Hematopoietic multipotent progenitor cell (in vitro differentiated cells): ENCODE data around the gene LSAMP. TPM values are rescaled to one million over a fixed set of nuclear protein-coding genes. Genes with fewer than 3 reads are reported as not detected.
"Not testable (repeated sequence)": the region's sequence is repeated elsewhere in the genome, so short reads cannot be mapped to it uniquely, and the experiment has no call there.

Experiments used
- DNase-seq, 3 donors: peaks; one replicate each; pipeline ENCODE4 v3.0.0-alpha.2; 2011 to 2015; ENCODE audit warnings: low read depth in 2 of 3, low spot score in 2 of 3
- total RNA-seq: library from RNA; depleted of rRNA; stranded (reverse); fragments of >200 nt; gene quantifications from one replicate; pipeline ENCODE4 v1.2.3, GENCODE V29; 2012

LSAMP gene
- total RNA-seq, 1 donor, result 0.27 TPM

DNA sequence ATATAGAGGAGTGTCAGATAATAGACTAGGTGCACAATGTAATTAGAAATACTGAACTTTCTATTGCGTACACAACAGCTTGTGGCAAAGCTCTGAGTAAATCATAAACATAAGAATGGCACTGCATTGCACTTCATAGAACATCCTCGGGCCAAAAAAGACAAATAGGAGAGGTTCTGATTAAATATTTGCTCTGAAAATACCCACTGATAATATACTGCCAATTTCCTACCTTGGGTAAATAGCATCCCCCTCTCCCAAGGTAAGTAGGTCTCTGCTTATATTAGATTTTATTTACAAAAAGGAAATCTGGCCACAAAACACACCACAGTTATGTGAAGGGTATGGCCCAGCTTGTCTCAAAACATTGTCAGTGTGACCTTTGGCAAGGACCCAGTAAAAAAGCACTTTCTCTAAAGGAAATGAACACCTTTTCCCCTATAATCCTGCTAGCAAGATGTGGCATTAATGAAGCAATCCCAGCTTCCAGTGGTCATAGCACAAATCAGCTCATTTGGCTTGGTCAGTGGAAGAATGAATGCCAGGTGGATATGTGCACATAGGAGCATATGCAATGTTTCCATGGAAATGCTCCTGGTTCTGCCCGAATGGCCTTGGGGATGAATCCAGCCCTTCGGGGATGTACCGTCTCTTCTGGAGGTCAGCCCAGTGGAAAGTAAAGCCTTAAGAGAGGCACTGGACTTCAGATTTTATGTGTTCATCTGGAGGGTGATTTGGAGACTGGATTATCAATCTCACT lies 315.9 kb downstream of the LSAMP start:
- DNase-seq, result no peak

DNA sequence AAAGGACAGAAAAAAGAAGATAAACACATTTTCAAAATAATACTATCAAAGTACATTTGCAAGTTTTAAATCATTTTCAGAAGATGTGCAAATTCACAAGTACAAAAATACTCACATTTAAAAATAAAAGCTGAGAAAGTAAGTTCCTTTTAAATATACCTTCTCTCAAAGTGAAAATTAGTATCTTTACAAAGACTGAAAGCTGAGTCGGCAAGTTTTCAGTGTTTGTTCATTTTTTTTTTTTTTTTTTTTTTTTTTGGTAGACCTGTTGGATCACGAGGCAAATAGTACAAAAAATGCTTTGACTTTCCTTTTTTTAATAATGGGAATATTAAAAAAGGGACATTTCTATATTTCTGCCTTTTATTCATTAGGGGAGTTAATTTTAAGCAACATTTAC lies 317.8 kb downstream of the LSAMP start:
- no peak for DNase-seq

DNA sequence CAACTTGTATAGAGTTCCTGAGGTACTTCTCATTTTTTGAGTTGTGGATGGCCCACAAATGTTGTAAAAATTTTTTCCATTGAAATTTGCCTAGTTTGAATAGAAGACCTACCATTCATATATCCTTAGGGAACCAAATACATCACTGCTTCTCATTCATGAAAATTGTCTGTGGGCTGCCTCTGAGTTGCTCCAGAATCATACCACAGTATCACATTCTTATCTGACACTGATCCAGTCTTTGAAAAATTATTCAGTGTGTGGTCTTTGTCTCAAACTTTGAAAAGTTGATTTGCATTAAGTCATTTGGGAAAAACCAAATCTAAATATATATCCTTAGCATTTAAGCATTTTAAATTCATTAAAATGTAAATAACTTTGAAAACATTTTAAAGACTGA lies 321.1 kb downstream of the LSAMP start:
- no peak for DNase-seq

DNA sequence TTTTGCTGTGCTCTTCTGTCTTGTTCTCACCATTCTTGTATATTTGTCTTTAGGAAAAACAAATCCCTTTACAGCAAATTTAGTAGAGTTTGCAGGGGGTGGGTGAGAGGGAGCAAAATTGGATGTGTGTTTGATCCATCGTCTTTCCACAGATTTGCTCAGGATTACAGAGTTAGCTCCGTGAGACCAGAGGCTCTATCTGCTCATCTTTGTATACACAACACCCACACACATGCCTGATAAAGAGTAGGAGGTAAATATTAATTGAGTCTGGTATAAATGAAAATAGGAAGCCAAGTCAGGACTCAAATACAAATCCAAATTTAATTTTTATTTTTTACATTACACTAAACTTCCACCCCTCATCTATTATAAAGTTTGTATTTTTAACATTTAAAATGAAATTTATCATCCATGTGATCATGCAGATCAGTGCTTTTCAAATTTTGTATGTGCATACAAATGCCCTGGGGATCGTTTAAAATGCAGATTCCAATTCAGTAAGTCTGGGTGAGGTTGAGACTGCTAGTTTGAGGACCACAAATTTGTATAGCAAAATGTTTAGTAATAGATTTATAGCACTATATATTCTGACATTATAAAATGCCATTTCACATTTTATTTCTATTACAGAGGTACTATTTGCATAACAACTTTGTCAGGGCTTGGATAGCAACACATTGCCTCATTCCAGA lies 326.7 kb downstream of the LSAMP start:
- DNase-seq, result no peak

DNA sequence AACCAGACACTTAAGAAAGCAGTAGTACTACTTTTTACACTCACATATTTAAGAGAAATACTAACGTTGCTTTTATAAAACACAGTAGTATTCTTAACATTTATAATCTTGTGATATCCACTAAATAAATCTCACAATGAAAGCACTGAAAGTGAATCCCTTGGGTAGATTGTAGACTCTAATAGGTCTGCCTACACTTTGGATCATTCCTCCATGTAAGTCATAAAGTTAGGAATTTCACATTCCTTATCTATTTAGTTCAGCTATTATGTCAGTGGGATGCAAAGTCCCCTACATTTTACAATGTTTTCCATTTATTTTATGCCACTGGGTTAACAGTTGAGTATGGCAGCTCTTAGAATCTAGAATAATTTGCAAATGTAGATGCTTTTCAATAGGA lies 330.7 kb downstream of the LSAMP start:
- DNase-seq, result no peak

DNA sequence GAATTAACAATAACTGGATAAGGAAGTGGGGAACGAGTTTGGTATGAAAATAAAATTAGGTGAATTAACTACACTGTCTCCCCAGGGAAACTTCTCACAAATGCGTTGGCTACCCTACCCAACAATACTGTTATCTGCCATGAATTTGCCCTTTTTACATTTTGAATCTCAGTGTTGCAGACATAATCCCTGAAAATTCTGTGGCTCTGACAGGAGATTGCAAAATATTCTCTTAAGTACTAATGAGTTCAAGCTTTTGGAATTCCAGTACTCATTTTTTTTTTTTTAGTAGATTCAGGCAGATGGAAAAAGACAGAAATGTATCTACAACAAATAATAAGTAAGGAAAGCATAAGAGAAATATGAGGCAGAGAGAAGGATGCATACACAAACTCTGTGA lies 332.6 kb downstream of the LSAMP start:
- no peak for DNase-seq

DNA sequence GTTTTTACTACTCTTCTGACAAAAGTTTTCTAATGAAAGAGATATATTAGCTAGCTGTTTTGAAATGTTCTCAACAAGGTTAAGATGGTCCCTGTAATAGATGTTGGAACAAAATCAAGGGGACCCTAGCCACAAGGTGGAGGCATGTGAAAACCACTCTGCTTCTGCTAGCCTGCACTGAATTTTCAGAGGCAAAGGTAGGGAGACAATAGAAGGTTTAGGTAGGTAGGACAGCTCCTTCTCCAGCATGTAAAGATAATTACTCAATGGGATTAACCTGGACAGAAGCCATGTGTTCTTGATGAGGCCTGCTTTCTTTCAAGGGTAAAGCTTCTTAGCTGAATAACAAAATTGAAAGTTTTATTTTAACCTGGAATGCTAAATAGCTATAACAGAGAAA lies 333.5 kb downstream of the LSAMP start:
- DNase-seq, result no peak

DNA sequence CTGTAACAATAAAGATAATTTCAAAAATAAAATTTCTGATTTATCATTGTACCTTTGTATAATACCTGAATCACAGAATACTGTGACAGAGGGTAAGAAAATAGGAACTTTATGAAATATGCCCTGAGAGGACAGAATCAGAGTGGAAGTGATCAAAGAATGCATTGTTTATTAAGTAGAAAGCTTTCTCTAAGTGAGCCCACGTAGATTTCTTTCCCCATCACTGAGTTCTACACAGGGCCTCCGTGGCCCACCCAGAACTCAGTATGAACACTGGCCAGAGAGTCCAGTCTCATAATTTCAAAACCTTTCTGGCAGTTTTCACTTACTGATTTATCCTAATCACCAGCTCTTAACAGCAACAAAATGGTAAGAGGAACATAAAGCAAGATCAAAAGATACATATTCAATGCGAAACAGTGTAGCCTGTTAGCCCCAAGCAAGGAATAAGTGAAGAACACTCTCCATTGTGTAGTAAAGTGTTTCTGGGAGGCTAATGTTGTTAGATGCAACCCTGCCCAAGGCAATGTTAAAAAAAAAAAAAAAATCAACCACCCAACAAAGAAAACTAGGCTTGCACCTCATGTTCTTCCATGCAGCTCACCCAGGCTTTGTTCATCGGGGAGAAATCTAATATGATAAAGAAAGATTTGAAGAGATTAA lies 341.3 kb downstream of the LSAMP start:
- no peak for DNase-seq

DNA sequence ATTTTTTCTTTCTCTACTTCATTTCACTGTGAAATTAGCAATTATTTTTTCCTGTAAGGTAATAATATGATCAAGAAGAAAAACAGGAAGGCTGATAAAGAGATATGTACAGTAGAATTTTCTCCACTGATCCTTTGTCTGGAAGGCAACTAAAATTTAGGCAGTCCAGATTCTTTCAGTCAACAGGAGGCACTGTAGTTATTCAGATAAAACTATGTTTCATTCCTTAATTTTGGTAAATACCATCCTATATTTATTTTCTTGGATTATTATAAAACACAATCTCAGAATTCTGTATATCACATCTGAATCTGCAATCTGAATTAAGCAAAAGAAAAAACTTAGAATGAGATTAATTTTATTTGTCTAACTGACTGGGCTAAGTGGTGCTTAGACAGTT lies 343.2 kb downstream of the LSAMP start:
- DNase-seq, result no peak

DNA sequence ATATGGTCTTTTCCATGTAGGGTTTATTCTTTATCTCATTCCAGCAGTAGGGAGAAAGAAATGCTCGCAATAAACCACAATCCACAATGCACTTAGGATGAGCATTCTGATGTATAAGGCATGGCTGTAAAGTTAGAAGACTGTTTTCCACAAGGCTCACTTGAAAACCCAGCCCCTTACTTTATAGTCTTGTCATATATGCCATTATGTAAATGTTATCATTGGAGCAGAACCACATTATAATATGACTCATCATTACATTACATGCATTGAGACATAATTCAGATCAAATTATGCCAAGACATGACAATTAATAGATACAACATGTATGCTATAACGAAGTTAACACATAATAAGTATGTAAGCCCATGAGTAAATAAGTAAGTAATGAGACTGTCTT lies 348.1 kb downstream of the LSAMP start:
- no peak for DNase-seq

DNA sequence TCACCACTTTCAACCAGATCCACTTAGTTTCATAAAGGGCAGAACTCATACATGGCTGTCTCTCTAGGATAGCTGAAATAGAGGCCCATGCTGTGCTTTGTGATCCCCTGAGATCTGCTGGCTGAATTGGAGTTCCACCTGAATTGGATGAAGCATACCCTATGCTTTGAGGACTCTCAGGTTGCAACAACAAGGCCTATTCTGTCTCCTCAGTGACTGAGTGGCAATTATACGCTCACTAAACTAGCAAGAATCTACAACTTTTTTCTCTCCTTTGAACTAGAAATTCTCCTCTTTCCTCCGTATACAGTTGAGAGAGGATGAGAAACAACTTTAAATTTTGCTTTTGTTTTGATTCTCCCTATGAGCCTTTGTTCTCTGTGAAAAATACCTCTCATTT lies 348.7 kb downstream of the LSAMP start:
- no peak for DNase-seq

DNA sequence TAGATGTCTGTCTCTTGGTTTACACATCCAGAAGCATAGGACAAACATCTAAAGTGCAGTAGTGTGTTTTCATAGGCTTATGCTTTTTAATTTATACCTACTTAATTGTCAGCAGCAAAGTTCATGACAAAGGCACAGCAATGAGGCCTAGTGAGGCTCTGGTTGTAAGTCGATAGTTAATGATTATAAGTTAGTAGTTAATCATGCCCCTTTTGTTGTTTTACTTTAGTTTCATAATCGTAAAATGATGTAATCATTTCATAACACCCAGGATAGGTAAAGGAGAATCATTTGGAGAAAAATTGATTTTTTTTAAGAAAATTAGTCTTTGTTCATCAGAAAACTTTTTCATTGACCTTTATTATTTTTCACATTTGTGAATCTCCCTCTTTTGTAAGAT lies 351.9 kb downstream of the LSAMP start:
- no peak for DNase-seq

DNA sequence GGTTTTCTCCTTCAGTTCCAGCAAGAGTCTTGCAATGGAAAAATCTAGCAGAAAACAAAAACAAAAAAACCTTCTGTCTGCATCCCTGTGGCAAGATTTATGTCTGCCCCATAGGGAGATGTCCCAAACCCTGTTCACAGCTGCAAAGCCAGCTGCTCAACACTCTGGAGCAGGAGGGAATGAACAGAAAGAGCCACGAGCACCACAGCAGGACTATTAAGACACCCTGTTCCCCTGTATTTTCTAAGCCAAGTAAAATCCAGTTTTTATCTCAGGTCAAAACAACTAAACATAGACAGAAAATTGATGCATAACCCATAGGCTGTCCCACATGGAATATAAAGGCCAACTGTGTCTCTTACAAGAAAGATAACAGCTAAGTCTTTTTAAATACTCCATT lies 357.9 kb downstream of the LSAMP start:
- DNase-seq, result no peak

DNA sequence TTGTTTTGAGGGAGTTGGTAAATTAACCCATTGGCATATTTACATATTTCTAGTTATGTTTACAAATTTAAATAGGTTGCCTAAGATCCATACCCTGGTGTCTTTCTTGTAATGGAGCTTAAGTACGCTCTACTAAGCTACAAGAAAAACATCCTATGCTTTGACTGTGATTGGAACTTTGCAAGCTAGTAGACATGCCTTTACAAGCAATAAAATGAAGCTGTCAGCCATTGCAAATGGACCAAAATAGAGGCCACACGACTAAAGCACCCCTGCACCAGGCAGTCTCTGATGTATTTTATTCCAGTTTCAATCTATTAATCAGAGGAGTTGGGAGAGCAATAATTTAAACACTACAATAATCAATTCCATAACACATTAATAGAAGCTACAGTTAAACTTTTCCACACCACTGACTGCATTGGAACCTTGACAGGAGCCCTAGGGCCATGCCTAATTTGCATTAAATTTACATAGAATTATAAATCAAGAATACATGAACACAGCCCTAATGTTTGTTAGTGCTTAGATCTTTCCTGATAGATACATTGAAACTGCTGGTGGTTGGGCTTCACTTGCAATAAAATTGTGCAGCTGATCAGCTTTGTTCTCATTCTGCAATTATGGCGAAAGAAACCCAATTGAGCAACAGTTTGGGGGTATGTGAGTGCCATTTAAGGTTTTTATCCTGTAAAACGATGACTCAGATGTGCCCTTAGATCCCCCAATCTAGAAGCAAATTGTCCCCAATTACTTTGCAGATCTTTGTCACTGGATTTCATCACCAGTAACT lies 360.1 kb downstream of the LSAMP start:
- DNase-seq, result no peak

DNA sequence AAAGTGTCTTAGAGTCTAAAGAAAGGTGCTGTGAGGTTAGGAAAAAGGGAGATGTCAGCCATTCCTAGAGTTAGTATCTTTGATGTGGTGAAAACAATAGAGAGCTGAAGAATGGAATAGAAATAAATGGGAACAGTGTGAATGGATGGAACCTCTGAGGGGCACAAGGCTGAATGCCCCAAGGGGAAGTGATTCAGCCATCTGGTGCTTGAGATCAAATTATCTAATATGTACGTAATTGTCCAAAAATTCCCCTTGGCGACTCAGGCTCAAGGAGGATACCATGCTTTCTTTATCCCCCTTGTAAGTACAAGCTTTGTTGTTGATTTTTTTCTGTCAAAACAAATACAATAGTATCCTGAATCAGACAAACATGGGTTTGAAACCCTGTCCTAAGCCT lies 361.6 kb downstream of the LSAMP start:
- no peak for DNase-seq

DNA sequence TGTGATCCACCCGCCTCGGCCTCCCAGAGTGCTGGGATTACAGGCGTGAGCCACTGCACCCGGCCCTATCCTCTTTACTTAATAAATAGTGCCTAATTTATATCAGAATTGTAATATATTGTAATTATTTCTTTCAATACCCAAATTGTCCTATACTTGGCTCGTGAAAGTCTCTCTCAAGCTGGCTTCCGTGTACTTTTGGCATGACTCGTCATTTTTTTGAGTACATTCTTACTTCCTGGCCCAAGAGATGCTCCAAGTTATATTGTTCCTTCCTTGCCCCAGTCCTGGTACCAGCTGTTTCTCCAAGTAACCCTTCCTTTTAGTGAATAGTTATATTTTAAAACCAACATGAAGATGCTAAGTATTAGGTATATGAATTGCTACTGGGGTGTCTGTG lies 366.7 kb downstream of the LSAMP start:
- no peak for DNase-seq

DNA sequence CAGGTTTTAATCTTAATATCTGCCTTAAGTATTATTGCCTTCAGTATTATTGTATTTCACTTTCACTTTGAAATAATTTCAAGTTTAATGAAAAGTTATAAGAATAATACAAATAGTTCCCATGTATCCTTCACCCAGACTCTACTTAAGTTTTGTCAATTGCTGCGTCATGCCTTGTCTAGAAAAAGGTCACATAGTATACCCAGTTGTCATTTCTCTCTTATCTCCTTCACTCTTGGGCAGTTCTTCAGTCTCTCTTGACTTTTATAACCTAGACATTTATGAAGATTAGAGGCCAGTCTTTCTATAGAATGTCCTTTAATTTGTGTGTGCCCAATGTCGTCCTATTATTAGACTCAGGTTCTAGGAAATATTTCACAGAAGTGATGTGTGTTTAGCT lies 367.7 kb downstream of the LSAMP start:
- no peak for DNase-seq

DNA sequence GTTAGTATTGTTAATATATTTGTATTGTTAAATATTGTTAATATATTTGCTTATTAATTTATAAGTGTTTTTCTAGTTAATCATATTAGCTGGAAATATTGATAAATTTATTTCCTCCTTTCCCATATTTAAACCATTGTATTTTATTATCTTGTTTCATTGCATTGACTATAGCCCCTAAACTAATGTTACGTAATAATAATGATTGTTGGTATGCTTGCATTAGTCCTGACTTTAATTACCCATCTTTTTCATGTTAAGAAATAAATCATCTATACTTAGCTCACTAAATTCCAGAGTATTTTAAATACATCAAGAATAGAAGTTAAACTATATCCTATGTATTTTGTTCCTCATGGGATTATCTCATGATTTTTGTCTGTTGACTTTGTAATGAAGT lies 368.2 kb downstream of the LSAMP start:
- DNase-seq, result no peak

DNA sequence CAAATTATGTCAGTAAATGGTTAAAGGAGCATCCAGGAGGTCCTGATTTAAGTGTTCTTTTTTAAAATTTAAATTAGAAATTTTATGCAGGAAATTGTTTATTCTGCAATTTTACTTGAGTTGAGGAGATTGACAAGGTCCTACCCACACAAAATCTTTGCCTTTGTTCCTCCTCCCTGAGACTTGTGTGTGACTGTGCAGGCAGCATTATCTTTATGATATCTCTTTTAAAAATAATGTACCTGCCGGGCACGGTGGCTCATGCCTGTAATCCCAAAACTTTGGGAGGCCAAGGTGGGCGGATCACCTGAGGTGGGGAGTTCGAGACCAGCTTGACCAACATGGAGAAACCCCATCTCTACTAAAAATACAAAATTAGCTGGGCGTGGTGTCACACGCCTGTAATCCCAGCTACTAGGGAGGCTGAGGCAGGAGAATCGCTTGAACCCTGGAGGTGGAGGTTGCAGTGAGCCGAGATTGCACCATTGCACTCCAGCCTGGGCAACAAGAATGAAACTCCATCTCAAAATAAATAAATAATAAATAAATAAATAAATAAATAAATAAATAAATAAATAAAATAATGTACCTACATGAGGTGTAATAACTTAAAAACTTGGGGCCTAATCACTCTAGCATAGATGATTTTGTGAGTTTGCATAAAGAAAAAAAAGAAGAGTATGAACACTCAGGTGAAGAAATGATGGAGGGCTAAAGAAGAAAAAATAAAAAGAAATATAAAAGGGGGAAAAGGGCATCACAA lies 374.6 kb downstream of the LSAMP start:
- not testable (repeated sequence) for DNase-seq

DNA sequence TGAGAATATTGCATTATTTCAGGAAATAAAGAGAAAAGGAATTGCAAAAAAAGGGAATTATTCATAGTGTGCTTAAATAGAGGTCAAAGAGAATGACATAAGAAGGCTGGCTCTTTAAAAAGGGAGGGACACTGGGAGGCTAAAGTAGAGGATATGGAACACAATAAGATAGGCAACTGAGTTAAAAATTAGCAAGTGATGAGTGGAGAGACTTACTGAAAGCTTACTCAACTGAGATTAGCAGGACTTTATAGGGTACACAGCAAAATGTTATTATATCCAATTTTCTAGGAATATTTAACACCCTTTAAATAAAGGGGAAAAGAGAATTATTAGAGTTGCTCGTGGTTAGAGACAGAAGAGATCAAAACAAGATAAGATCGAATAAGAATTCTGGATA lies 375.2 kb downstream of the LSAMP start:
- no peak for DNase-seq

DNA sequence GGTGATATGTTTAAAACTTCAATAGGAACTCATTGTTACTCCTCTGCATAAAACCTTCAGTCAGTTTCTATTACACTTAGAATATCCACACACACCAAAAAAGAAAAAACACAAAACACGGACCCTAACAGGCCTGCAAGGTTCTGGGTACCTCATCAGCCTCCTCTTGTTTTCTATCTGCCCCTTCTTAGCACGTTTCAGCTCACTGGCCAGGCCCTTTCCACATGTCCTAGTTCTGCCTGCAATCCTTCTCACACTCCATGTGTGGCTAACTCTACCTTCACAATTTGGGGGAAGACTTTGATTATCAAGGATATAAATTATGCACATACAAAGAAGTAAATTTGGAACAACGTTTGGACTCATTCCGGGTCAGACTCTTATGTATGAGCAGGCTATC lies 376.3 kb downstream of the LSAMP start:
- DNase-seq, result no peak
